ENCODE results near the gene PPIP5K1.

DNA sequence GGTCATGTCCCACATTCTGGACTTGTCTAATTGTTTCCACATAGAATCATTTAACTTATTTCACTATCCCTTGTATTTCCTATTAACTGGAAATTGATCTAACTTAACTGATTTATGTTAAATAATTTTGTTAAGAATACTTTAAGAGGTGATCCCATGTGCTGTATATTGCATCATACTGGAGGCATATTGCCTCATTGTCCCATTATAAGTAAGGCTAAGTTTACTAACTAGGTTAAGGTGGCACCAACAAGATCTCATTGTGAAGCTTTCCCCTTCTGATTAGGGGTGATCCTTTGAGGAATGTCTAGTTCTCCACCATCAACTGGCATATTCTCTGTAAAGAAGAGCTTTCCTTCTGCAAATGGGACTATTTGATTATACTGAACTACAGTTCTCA, 48.2 kb downstream of the PPIP5K1 start:
- TF ChIP-seq POLR2A (IDR thresholded peaks at IDR 0.05) (no peak), EP300 (IDR thresholded peaks at IDR 0.05) (no peak)
- TF ChIP-seq, protein P1, sequence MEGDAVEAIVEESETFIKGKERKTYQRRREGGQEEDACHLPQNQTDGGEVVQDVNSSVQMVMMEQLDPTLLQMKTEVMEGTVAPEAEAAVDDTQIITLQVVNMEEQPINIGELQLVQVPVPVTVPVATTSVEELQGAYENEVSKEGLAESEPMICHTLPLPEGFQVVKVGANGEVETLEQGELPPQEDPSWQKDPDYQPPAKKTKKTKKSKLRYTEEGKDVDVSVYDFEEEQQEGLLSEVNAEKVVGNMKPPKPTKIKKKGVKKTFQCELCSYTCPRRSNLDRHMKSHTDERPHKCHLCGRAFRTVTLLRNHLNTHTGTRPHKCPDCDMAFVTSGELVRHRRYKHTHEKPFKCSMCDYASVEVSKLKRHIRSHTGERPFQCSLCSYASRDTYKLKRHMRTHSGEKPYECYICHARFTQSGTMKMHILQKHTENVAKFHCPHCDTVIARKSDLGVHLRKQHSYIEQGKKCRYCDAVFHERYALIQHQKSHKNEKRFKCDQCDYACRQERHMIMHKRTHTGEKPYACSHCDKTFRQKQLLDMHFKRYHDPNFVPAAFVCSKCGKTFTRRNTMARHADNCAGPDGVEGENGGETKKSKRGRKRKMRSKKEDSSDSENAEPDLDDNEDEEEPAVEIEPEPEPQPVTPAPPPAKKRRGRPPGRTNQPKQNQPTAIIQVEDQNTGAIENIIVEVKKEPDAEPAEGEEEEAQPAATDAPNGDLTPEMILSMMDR (IDR thresholded peaks at IDR 0.05), result no peak

All from ovary (tissue), 3 donors.